Astrocyte (in vitro differentiated cells and primary cell): ENCODE measurements around the gene COL9A3. TPM values are rescaled to one million over a fixed set of nuclear protein-coding genes. Genes with fewer than 3 reads are reported as not detected.

Experiments used
- DNase-seq: peaks from one replicate; pipeline ENCODE4 v3.0.0-alpha.2; 2010; ENCODE audit warnings: low read depth
- FAIRE-seq: peaks from 2 replicates; lab custom pipeline; 2011; peaks lifted over from hg19 to GRCh38; lab: Jason Lieb, UNC
- H2AFZ ChIP-seq: 2 replicates; pipeline ENCODE4 v1.6.0; 2012; ENCODE audit warnings: low read depth, low read length, inconsistent platforms
- H3K27ac ChIP-seq: 2 replicates; pipeline ENCODE4 v1.5.1; 2011; ENCODE audit warnings: low read depth, low read length, inconsistent platforms
- H3K27me3 ChIP-seq: 2 replicates; pipeline ENCODE4 v1.6.0; 2011; ENCODE audit warnings: low read length, inconsistent platforms; ENCODE audit not compliant: insufficient read depth
- H3K36me3 ChIP-seq: 2 replicates; pipeline ENCODE4 v1.5.1; 2011; ENCODE audit warnings: low read length, inconsistent platforms; ENCODE audit not compliant: insufficient read depth
- H3K4me1 ChIP-seq: 2 replicates; pipeline ENCODE4 v1.5.1; 2011; ENCODE audit warnings: low read length, inconsistent platforms; ENCODE audit not compliant: insufficient read depth
- H3K4me2 ChIP-seq: 2 replicates; pipeline ENCODE4 v1.6.0; 2012; ENCODE audit warnings: low read length, inconsistent platforms
- H3K4me3 ChIP-seq: 2 replicates; pipeline ENCODE4 v1.5.1; 2011; ENCODE audit warnings: low read depth, mild to moderate bottlenecking, low read length, inconsistent platforms; ENCODE audit not compliant: insufficient read depth
- H3K79me2 ChIP-seq: 2 replicates; pipeline ENCODE4 v1.6.0; 2012; ENCODE audit warnings: mild to moderate bottlenecking, low read length, inconsistent platforms; ENCODE audit not compliant: insufficient read depth
- H3K9ac ChIP-seq: 2 replicates; pipeline ENCODE4 v1.6.0; 2012; ENCODE audit warnings: mild to moderate bottlenecking, low read length, inconsistent platforms
- H3K9me3 ChIP-seq: 2 replicates; pipeline ENCODE4 v1.5.1; 2012; ENCODE audit warnings: low read depth, mild to moderate bottlenecking, low read length, inconsistent platforms; ENCODE audit not compliant: insufficient read depth
- H4K20me1 ChIP-seq: 2 replicates; pipeline ENCODE4 v1.6.0; 2012; ENCODE audit warnings: low read length, inconsistent platforms; ENCODE audit not compliant: insufficient read depth
- H3K27ac Mint-ChIP-seq: one replicate; pipeline ENCODE4 v1.8.0; 2021; ENCODE audit warnings: mild to moderate bottlenecking, mixed read lengths; ENCODE audit not compliant: unreplicated experiment
- H3K27me3 Mint-ChIP-seq: one replicate; pipeline ENCODE4 v1.8.0; 2021; ENCODE audit warnings: low read depth, mixed read lengths; ENCODE audit not compliant: unreplicated experiment
- H3K36me3 Mint-ChIP-seq: one replicate; pipeline ENCODE4 v1.8.0; 2021; ENCODE audit warnings: low read depth, mixed read lengths; ENCODE audit not compliant: unreplicated experiment
- H3K4me1 Mint-ChIP-seq: one replicate; pipeline ENCODE4 v1.8.0; 2021; ENCODE audit warnings: low read depth, mixed read lengths; ENCODE audit not compliant: unreplicated experiment
- H3K4me3 Mint-ChIP-seq: one replicate; pipeline ENCODE4 v1.8.0; 2021; ENCODE audit warnings: mild to moderate bottlenecking, moderate library complexity, mixed read lengths; ENCODE audit not compliant: unreplicated experiment
- H3K9me3 Mint-ChIP-seq: one replicate; pipeline ENCODE4 v1.8.0; 2021; ENCODE audit warnings: mild to moderate bottlenecking, mixed read lengths; ENCODE audit not compliant: unreplicated experiment
- EZH2 ChIP-seq: IDR thresholded peaks from 2 replicates; pipeline ENCODE4 v1.6.1; 2012; ENCODE audit warnings: mild to moderate bottlenecking, low read length, inconsistent platforms; ENCODE audit not compliant: insufficient read depth
- total RNA-seq: library from RNA; stranded (reverse); gene quantifications from 2 replicates; pipeline ENCODE4 v1.2.1, GENCODE V29; 2021
- TF ChIP-seq, protein P1 (sequence below): IDR thresholded peaks from 2 replicates; pipeline ENCODE4 v1.5.1; 2011; ENCODE audit warnings: low read depth, mild to moderate bottlenecking, inconsistent platforms, low read length, moderate library complexity; ENCODE audit not compliant: insufficient read depth

COL9A3 gene
- total RNA-seq, 1 donor from 2014 or later = 43.0 TPM

GRCh38 chr20:62780696-62781095 lies 36.2 kb upstream of the COL9A3 start:
- H4K20me1 ChIP-seq = no peaks in the 10 kb centered on the region
- FAIRE-seq (no peak), DNase-seq (no peak)
- peaks cover 4% of the 10 kb centered on the region for H3K4me1 Mint-ChIP-seq
- no peak overlapping the region for H3K4me2 ChIP-seq
- H3K4me3 ChIP-seq = no peak overlapping the region
- no peak overlapping the region for H3K9ac ChIP-seq
- peaks cover 12% of the 10 kb centered on the region for H3K27me3 Mint-ChIP-seq
- H3K36me3 ChIP-seq = no peaks in the 10 kb centered on the region
- H3K36me3 Mint-ChIP-seq = no peaks in the 10 kb centered on the region
- H3K79me2 ChIP-seq = no peaks in the 10 kb centered on the region
- no peak overlapping the region for H3K27ac Mint-ChIP-seq
- H3K9me3 Mint-ChIP-seq = no peaks in the 10 kb centered on the region
- TF ChIP-seq, protein P1, sequence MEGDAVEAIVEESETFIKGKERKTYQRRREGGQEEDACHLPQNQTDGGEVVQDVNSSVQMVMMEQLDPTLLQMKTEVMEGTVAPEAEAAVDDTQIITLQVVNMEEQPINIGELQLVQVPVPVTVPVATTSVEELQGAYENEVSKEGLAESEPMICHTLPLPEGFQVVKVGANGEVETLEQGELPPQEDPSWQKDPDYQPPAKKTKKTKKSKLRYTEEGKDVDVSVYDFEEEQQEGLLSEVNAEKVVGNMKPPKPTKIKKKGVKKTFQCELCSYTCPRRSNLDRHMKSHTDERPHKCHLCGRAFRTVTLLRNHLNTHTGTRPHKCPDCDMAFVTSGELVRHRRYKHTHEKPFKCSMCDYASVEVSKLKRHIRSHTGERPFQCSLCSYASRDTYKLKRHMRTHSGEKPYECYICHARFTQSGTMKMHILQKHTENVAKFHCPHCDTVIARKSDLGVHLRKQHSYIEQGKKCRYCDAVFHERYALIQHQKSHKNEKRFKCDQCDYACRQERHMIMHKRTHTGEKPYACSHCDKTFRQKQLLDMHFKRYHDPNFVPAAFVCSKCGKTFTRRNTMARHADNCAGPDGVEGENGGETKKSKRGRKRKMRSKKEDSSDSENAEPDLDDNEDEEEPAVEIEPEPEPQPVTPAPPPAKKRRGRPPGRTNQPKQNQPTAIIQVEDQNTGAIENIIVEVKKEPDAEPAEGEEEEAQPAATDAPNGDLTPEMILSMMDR = no peak
- TF ChIP-seq EZH2 = no peak
- no peak overlapping the region for H3K27ac ChIP-seq
- H2AFZ ChIP-seq = no peak overlapping the region
- H3K4me3 Mint-ChIP-seq = no peak overlapping the region
- no peaks in the 10 kb centered on the region for H3K4me1 ChIP-seq
- no peaks in the 10 kb centered on the region for H3K9me3 ChIP-seq
- no peaks in the 10 kb centered on the region for H3K27me3 ChIP-seq

DNA sequence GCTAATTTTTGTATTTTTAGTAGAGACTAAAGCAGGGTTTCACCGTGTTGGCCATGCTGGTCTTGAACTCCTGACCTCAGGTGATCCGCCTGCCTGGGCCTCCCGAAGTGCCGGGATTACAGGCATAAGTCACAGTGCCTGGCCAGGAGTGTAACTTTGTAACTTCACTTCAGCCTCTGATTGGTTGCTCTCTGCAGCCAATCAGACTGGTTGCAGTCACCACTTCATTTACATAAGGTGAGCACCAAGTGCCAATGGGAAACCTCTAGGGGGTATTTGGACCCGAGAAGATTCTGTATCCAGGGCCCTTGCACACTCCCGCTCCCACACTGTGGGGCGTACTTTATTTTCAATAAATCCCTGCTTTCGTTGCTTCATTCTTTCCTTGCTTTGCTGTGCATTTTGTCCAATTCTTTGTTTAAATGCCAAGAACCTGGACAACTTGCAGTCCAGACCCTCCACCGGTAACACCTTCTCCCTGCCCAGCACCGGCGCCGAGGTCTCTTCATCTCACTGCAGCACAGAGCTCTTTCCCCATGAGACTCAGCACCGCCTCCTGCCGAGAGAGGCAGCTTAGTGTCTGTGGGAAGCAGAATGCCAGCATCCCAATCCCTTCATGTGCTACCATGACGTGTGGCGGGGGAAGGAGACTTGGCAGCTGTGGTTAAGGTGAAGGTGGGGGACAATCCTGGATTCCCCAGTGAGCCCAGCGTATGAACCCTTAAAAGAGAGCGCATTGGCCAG lies 34.5 kb upstream of the COL9A3 start:
- Histone ChIP-seq H3K9ac (no peak overlapping the region), H4K20me1 (no peaks in the 10 kb centered on the region), H2AFZ (no peak overlapping the region), H3K9me3 (no peaks in the 10 kb centered on the region), H3K27ac (no peak overlapping the region), H3K4me3 (no peak overlapping the region), H3K4me2 (no peak overlapping the region), H3K4me1 (no peaks in the 10 kb centered on the region), H3K27me3 (no peaks in the 10 kb centered on the region), H3K36me3 (no peaks in the 10 kb centered on the region), H3K79me2 (no peaks in the 10 kb centered on the region)
- H3K4me1 Mint-ChIP-seq = peaks cover 4% of the 10 kb centered on the region
- no peaks in the 10 kb centered on the region for H3K9me3 Mint-ChIP-seq
- no peaks in the 10 kb centered on the region for H3K36me3 Mint-ChIP-seq
- FAIRE-seq = no peak
- peaks cover 22% of the 10 kb centered on the region for H3K27me3 Mint-ChIP-seq
- TF ChIP-seq EZH2 = no peak
- TF ChIP-seq, protein P1 = no peak
- peak overlapping the region; percentile 17 for H3K4me3 Mint-ChIP-seq
- no peak overlapping the region for H3K27ac Mint-ChIP-seq
- no peak for DNase-seq

- H3K27ac ChIP-seq = no peak overlapping the region
- no peak overlapping the region for H3K9ac ChIP-seq
- FAIRE-seq = no peak
Measured at GRCh38 chr20:62782893-62783278, 34.0 kb upstream of the COL9A3 start.

More at GRCh38 chr20:62782893-62783278, 34.0 kb upstream of the COL9A3 start:
- no peak overlapping the region for H3K4me3 ChIP-seq
- H3K36me3 Mint-ChIP-seq = no peaks in the 10 kb centered on the region
- TF ChIP-seq EZH2 = no peak
- TF ChIP-seq, protein P1 = no peak
- H2AFZ ChIP-seq = no peak overlapping the region
- no peak overlapping the region for H3K27ac Mint-ChIP-seq
- no peak overlapping the region for H3K4me2 ChIP-seq
- peaks cover 2% of the 10 kb centered on the region for H3K27me3 ChIP-seq
- H3K4me1 ChIP-seq = no peaks in the 10 kb centered on the region
- no peaks in the 10 kb centered on the region for H4K20me1 ChIP-seq
- H3K27me3 Mint-ChIP-seq = peaks cover 26% of the 10 kb centered on the region
- H3K36me3 ChIP-seq = no peaks in the 10 kb centered on the region
- H3K79me2 ChIP-seq = no peaks in the 10 kb centered on the region
- peaks cover 4% of the 10 kb centered on the region for H3K4me1 Mint-ChIP-seq
- H3K9me3 Mint-ChIP-seq = no peaks in the 10 kb centered on the region
- DNase-seq = no peak
- H3K9me3 ChIP-seq = no peaks in the 10 kb centered on the region
- no peak overlapping the region for H3K4me3 Mint-ChIP-seq
